Endothelial cell (in vitro differentiated cells): ENCODE measurements around the gene CA10. TPM values are rescaled to one million over a fixed set of nuclear protein-coding genes. Genes with fewer than 3 reads are reported as not detected.

ENCODE experiments used
- DNase-seq: peaks from one replicate; pipeline ENCODE4 v3.0.0; 2021; ENCODE audit warnings: low spot score
- H3K27ac Mint-ChIP-seq: one replicate; pipeline ENCODE4 v1.8.0; 2021; ENCODE audit warnings: mixed read lengths, inconsistent platforms; ENCODE audit not compliant: unreplicated experiment
- H3K27me3 Mint-ChIP-seq: one replicate; pipeline ENCODE4 v1.8.0; 2021; ENCODE audit warnings: mild to moderate bottlenecking, moderate library complexity, mixed read lengths, inconsistent platforms; ENCODE audit not compliant: unreplicated experiment
- H3K36me3 Mint-ChIP-seq: one replicate; pipeline ENCODE4 v1.8.0; 2021; ENCODE audit warnings: mild to moderate bottlenecking, low read depth, mixed read lengths, inconsistent platforms; ENCODE audit not compliant: unreplicated experiment
- H3K4me1 Mint-ChIP-seq: one replicate; pipeline ENCODE4 v1.8.0; 2021; ENCODE audit warnings: mild to moderate bottlenecking, mixed read lengths, inconsistent platforms; ENCODE audit not compliant: unreplicated experiment
- H3K4me3 Mint-ChIP-seq: one replicate; pipeline ENCODE4 v1.8.0; 2021; ENCODE audit warnings: mild to moderate bottlenecking, mixed read lengths, inconsistent platforms; ENCODE audit not compliant: unreplicated experiment
- H3K9me3 Mint-ChIP-seq: one replicate; pipeline ENCODE4 v1.8.0; 2021; ENCODE audit warnings: mixed read lengths, inconsistent platforms; ENCODE audit not compliant: unreplicated experiment
- CTCF ChIP-seq: fragments of 200-600 bp; sonication (generic); IDR thresholded peaks from one replicate; pipeline ENCODE4 v1.5.0; 2021; ENCODE audit warnings: antibody characterized with exemption; ENCODE audit not compliant: unreplicated experiment
- total RNA-seq: library from RNA; stranded (reverse); fragmentation: NEBNext Ultra II Directional; extraction: Animal tissue kit (Norgen Biotek cat#: 25700); gene quantifications from one replicate; pipeline ENCODE4 v1.2.1, GENCODE V29; 2021; ENCODE audit not compliant: unreplicated experiment

Gene CA10
- total RNA-seq, 1 donor from 2014 or later, result not detected

GRCh38 chr17:52147872-52148271 lies 10.6 kb downstream of the CA10 start:
- no peak overlapping the region for H3K27ac Mint-ChIP-seq
- no peak overlapping the region for H3K4me3 Mint-ChIP-seq
- peaks cover 2% of the 10 kb centered on the region for H3K27me3 Mint-ChIP-seq
- DNase-seq, result no peak
- H3K36me3 Mint-ChIP-seq, result no peaks in the 10 kb centered on the region
- no peaks in the 10 kb centered on the region for H3K4me1 Mint-ChIP-seq
- no peak for TF ChIP-seq CTCF
- no peaks in the 10 kb centered on the region for H3K9me3 Mint-ChIP-seq

GRCh38 chr17:52147431-52147830 lies 11.1 kb downstream of the CA10 start:
- Mint-ChIP-seq H3K9me3 (no peaks in the 10 kb centered on the region), H3K27me3 (peaks cover 2% of the 10 kb centered on the region)
- no peak for TF ChIP-seq CTCF

GRCh38 chr17:52145476-52145875 lies 13.0 kb downstream of the CA10 start:
- Mint-ChIP-seq H3K27ac (no peak overlapping the region), H3K9me3 (no peaks in the 10 kb centered on the region), H3K36me3 (no peaks in the 10 kb centered on the region), H3K4me3 (no peak overlapping the region), H3K27me3 (no peaks in the 10 kb centered on the region), H3K4me1 (no peaks in the 10 kb centered on the region)
- TF ChIP-seq CTCF, result no peak
- no peak for DNase-seq

More at GRCh38 chr17:52147431-52147830, 11.1 kb downstream of the CA10 start:
- no peaks in the 10 kb centered on the region for H3K4me1 Mint-ChIP-seq
- no peaks in the 10 kb centered on the region for H3K36me3 Mint-ChIP-seq
- no peak for DNase-seq
- H3K4me3 Mint-ChIP-seq, result no peak overlapping the region
- H3K27ac Mint-ChIP-seq, result no peak overlapping the region

- Mint-ChIP-seq H3K27me3 (no peaks in the 10 kb centered on the region), H3K4me3 (no peak overlapping the region), H3K4me1 (no peaks in the 10 kb centered on the region), H3K9me3 (no peaks in the 10 kb centered on the region), H3K27ac (no peak overlapping the region), H3K36me3 (no peaks in the 10 kb centered on the region)
- TF ChIP-seq CTCF, result no peak
- no peak for DNase-seq
Observed at GRCh38 chr17:52143542-52143941, 15.0 kb downstream of the CA10 start.

GRCh38 chr17:52140601-52141000 lies 17.9 kb downstream of the CA10 start:
- H3K4me3 Mint-ChIP-seq, result no peak overlapping the region
- H3K27ac Mint-ChIP-seq, result no peak overlapping the region
- H3K36me3 Mint-ChIP-seq, result no peaks in the 10 kb centered on the region
- H3K9me3 Mint-ChIP-seq, result no peaks in the 10 kb centered on the region
- no peaks in the 10 kb centered on the region for H3K4me1 Mint-ChIP-seq
- H3K27me3 Mint-ChIP-seq, result no peaks in the 10 kb centered on the region
- no peak for DNase-seq
- no peak for TF ChIP-seq CTCF
